ENCODE measurements around the gene SMC1B. TPM values are rescaled to one million over a fixed set of nuclear protein-coding genes. Genes with fewer than 3 reads are reported as not detected.
"Not testable (repeated sequence)": the region's sequence is repeated elsewhere in the genome, so short reads cannot be mapped to it uniquely, and the experiment has no call there.

Gene SMC1B
- total and polyA plus RNA-seq, 8 donors = 0.06 TPM; not detected in 7

DNA sequence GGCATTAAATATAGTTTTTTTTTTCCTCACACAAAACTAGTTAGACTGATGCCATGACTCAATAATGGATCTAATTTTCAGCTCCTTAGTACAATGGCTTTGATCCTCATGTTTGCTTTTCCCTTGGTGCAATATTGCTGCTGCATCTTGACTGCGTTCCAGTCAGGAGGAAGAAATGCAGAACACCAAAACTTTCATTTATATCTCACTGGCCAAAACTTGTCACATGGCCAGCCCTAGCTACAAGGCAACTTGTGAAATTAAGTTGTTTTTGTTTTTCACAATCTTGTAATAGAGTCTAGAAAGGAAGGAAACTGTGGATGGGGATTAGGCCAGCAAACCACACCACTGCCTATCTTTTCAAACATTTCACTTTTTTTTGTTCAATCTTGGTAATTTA is 36.7 kb downstream of the SMC1B start:
- Histone ChIP-seq H3K9me3 (no peaks in the 10 kb centered on the region), H3K36me3 (no peaks in the 10 kb centered on the region), H3K27ac (no peak overlapping the region), H3K4me1 (no peaks in the 10 kb centered on the region), H3K4me3 (no peak overlapping the region), H3K27me3 (no peaks in the 10 kb centered on the region)
- no peak for FAIRE-seq
- WGBS, 2 donors = 76 to 81% methylated on average over 1 of the region's 1 CpG
- TF ChIP-seq, protein P1, sequence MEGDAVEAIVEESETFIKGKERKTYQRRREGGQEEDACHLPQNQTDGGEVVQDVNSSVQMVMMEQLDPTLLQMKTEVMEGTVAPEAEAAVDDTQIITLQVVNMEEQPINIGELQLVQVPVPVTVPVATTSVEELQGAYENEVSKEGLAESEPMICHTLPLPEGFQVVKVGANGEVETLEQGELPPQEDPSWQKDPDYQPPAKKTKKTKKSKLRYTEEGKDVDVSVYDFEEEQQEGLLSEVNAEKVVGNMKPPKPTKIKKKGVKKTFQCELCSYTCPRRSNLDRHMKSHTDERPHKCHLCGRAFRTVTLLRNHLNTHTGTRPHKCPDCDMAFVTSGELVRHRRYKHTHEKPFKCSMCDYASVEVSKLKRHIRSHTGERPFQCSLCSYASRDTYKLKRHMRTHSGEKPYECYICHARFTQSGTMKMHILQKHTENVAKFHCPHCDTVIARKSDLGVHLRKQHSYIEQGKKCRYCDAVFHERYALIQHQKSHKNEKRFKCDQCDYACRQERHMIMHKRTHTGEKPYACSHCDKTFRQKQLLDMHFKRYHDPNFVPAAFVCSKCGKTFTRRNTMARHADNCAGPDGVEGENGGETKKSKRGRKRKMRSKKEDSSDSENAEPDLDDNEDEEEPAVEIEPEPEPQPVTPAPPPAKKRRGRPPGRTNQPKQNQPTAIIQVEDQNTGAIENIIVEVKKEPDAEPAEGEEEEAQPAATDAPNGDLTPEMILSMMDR (IDR thresholded peaks at IDR 0.05) = no peak
- peak in 2 of 4 donors; percentile 13 to 41 for ATAC-seq
- DNase-seq = no peak
- intact Hi-C loops (cut with DNase I) = no loop called here

DNA sequence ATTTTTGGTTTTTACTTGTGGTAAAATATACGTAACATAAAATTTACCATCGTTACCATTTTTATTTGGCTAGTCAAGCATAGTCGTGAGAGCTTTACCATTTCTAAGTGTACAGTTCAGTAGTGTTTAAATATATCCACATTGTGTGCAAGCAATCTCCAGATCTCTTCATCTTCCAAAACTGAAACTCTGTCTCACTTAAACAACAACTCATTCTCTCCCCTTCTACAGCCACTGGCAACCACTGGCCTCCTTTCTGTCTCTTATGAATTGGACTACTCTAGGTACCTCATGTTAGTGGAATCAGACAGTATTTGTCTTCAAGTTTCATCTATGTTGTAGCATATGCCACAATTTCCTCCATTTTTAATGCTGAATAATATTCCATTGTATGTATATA is 37.4 kb downstream of the SMC1B start:
- Histone ChIP-seq H3K4me3 (no peak overlapping the region), H3K9me3 (no peaks in the 10 kb centered on the region), H3K4me1 (no peaks in the 10 kb centered on the region), H3K27ac (no peak overlapping the region), H3K27me3 (no peaks in the 10 kb centered on the region), H3K36me3 (no peaks in the 10 kb centered on the region)
- TF ChIP-seq, protein P1 (IDR thresholded peaks at IDR 0.05) = no peak
- FAIRE-seq (no peak), DNase-seq (no peak), ATAC-seq (no peak)
- intact Hi-C loops (cut with DNase I) = no loop called here
- 76 to 85% methylated on average over 3 of the region's 3 CpGs for WGBS, 2 donors

- H3K36me3 ChIP-seq; H3K27ac ChIP-seq; ATAC-seq; H3K4me3 ChIP-seq; H3K27me3 ChIP-seq; H3K9me3 ChIP-seq; intact Hi-C loops (cut with DNase I); DNase-seq; H3K4me1 ChIP-seq: not testable (repeated sequence)
- FAIRE-seq = peak; percentile 37
- WGBS, 2 donors = 62 to 71% methylated on average over 3 of the region's 3 CpGs
Observed at GRCh38 chr22:45373592-45373991, 39.8 kb downstream of the SMC1B start.

GRCh38 chr22:45366713-45367112 is 46.7 kb downstream of the SMC1B start:
- FAIRE-seq (no peak), ATAC-seq (no peak), DNase-seq (no peak)
- no peaks in the 10 kb centered on the region for H3K36me3 ChIP-seq
- TF ChIP-seq, protein P1 (IDR thresholded peaks at IDR 0.05) = no peak
- no peaks in the 10 kb centered on the region for H3K9me3 ChIP-seq
- H3K27me3 ChIP-seq = no peaks in the 10 kb centered on the region
- no peaks in the 10 kb centered on the region for H3K4me1 ChIP-seq
- no peak overlapping the region for H3K4me3 ChIP-seq
- 75 to 79% methylated on average over 3 of the region's 3 CpGs for WGBS, 2 donors
- intact Hi-C loops (cut with DNase I) = no loop called here
- no peak overlapping the region for H3K27ac ChIP-seq

DNA sequence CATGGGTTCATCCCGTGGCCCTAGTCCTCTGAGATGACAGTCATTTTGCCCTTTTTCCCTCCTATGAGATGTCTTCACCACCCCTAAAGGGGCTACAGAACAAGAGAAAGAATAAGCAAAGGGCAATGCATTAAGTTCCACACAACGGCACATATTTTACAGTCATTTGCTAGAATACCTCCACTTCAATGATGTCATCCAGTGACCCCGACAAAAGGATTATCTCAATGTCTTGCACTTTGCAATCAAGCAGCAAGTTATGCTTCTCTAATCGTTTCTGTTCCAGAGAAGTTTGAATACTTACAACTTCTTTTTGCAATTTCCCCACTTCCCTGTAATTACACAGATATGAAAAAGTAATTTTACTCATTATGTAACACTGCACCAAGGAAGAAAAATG is 53.8 kb downstream of the SMC1B start:
- Histone ChIP-seq H3K27ac (no peak overlapping the region), H3K9me3 (no peaks in the 10 kb centered on the region), H3K27me3 (no peaks in the 10 kb centered on the region), H3K4me1 (no peaks in the 10 kb centered on the region), H3K36me3 (no peaks in the 10 kb centered on the region), H3K4me3 (no peak overlapping the region)
- intact Hi-C loops (cut with DNase I) = no loop called here
- FAIRE-seq (no peak), DNase-seq (no peak), ATAC-seq (no peak)
- TF ChIP-seq, protein P1 (IDR thresholded peaks at IDR 0.05) = no peak
- 52 to 57% methylated on average over 4 of the region's 4 CpGs for WGBS, 2 donors

- Histone ChIP-seq H3K4me3 (no peak overlapping the region), H3K27ac (no peak overlapping the region), H3K27me3 (no peaks in the 10 kb centered on the region), H3K9me3 (no peaks in the 10 kb centered on the region), H3K36me3 (no peaks in the 10 kb centered on the region), H3K4me1 (no peaks in the 10 kb centered on the region)
- WGBS, 2 donors = 91% methylated on average over 1 of the region's 1 CpG
- ATAC-seq (no peak), DNase-seq (no peak), FAIRE-seq (no peak)
- intact Hi-C loops (cut with DNase I) = no loop called here
- TF ChIP-seq, protein P1 (IDR thresholded peaks at IDR 0.05) = no peak
Observed at GRCh38 chr22:45358127-45358526, 55.3 kb downstream of the SMC1B start.
